GM19468 (cell line): ENCODE results near the gene HSF2BP.
"Not testable (repeated sequence)": the region's sequence is repeated elsewhere in the genome, so short reads cannot be mapped to it uniquely, and the experiment has no call there.

Experiments used
- ATAC-seq: cut with Tn5 transposase; IDR thresholded peaks from one replicate; pipeline ENCODE4 v1.9.1; 2021; ENCODE audit warnings: mild to moderate bottlenecking, moderate library complexity, moderate number of reproducible peaks; ENCODE audit not compliant: unreplicated experiment; ENCODE audit errors: extremely low read depth

HSF2BP gene

DNA sequence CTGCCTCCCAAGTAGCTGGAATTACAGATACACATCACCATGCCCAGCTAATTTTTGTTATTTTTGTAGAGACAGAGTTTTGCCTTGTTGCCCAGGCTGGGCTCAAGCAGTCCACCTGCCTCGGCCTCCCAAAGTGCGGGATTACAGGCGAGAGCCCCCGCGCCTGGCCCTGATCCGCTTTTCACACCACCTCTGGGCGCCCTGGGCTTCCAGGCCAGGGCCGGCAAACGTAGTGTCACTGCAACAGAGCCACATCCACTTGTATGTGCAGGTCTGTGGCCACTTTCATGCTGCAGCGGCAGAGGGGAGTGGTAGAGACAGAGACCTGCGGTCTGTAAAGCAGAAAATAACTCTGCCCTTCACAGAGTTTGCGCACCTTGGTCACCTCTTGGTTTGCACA is 29.6 kb upstream of the HSF2BP start:
- no peak for ATAC-seq

DNA sequence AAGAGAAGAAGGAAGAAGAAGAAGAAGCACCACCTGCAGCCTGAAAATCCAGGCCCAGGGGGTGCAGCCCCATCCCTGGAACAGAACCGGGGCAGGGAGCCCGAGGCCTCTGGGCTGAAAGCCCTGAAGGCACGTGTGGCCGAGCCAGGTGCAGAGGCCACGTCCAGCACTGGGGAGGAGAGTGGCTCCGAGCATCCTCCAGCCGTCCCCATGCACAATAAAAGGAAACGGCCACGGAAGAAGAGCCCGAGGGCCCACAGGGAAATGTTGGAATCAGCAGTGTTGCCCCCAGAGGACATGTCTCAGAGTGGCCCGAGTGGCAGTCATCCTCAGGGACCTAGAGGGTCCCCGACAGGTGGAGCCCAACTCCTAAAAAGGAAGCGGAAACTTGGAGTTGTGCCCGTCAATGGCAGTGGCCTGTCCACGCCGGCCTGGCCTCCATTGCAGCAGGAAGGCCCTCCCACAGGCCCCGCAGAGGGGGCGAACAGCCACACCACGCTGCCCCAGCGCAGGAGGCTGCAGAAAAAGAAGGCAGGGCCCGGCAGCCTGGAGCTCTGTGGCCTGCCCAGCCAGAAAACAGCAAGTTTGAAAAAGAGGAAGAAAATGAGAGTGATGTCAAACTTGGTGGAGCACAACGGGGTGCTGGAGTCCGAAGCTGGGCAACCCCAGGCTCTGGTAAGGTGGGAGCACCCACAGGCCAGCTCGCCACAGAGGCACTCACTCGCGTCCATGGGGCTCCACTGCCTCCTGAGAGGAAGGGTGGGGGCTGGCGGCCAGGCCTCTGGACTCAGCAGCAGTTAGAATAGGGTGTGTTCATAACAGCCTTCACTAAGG is 28.5 kb upstream of the HSF2BP start:
- no peak for ATAC-seq

DNA sequence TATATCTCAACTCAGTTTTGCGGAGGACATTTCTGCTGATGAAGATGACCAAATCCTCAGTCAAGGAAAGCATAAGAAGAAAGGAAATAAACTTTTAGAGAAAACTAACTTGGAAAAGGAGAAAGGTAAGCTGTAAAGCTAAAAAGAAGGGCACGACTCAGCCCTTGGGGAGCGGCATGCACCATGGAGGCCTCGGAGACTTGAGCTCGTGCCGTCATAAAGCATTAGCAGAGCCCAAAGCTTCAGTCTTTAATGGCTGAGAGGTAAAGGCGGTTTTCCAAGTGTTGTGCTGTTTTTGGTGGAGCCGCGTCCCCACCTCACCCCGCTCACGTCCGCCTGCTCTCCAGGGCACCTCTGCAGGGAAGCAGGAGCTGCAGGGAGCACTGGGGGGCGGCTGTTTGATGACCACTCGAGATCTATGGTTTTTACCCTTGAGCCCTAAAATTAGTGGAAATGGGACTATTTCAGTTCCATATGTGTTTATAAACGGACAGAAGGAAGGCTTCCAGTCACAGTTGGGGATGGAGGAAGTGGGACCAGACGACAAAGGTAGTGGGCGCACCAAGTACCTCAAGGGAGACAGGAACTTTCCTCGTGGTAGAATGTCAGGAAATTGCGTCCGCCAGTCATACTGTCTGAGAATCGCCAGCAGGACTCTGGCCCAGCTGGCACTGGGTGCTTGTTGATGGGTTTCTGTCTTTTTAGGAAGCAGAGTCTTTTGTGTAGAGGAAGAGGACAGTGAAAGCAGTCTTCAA is 27.7 kb upstream of the HSF2BP start:
- ATAC-seq, result no peak

DNA sequence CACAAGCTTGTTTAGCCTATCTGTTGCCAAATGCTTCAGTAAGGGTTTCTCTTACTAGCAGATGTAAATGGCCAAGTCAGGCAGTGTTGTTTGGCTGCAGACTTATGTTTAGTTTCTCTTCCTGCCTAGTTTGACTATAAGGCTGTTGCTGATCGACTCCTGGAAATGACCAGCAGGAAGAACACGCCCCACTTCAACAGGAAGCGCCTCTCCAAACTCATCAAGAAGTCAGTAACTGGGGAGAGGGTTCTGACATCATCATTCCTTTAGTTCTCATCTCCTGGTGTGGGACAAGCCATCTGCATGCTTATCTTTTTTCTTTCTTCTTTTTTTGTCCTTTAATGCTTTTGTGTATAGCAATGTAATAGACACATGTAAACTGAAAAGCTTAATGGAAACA is 25.1 kb upstream of the HSF2BP start:
- no peak for ATAC-seq

GRCh38 chr21:43681650-43682049 is 22.4 kb upstream of the HSF2BP start:
- no peak for ATAC-seq

DNA sequence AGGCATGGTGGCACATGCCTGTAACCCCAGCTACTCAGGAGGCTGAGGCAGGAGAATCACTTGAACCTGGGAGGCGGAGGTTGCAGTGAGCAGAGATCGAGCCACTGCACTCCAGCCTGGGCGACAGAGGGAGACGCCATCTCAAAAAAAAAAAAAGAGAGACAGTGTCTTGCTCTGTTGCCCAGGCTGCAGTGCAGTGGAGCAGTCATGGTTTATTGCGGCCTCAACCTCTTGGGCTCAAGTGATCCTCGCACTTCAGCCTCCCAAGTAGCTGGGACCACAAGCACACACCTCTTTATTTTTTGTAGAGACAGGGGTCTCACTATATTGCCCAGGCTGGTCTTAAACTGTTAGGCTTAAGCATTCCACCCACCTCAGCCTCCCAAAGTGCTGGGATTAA is 21.1 kb upstream of the HSF2BP start:
- ATAC-seq, result not testable (repeated sequence)

- ATAC-seq, result no peak
These were observed 20.7 kb upstream of the HSF2BP start for GRCh38 chr21:43679951-43680350.

DNA sequence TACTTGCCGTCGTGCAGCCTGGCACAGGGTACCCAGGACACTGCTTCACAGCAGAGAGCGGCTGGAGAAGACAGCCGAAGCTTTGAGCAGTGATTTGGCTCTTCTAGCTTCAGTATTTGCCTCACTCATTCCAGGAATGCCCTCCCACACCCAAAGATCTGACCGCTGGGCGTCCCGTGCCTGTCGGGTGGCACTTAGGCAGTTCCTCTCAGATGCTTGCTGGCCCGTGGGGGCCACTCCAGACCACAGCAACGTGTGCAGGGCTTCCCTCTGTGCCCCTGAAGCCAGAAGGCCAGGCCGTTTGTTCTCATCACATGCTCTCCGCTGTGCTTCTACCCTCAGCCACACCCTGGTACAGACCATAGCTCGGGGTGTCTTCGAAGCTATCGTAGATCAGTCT is 17.1 kb upstream of the HSF2BP start:
- ATAC-seq, result no peak

DNA sequence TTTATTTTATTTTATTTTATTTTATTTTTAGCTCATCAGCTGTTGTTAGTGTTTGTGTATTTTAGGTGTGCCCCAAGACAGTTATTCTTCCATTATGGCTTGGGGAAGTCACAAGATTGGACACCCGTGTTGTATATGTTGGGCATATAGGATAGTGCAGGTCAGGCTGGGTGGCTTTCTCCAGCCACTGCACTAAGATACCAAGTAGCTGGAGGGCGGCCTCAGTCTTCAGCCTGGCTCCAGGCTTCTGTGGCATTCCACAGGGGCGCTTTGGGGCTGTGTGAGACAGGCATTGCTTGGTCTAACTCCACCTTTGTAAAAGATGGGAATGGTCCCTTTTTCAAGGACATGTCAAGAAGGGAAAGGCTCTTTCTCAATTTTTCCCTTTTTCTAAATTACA is 16.6 kb upstream of the HSF2BP start:
- no peak for ATAC-seq

GRCh38 chr21:43669828-43670605 is 10.7 kb upstream of the HSF2BP start:
- ATAC-seq, result no peak

DNA sequence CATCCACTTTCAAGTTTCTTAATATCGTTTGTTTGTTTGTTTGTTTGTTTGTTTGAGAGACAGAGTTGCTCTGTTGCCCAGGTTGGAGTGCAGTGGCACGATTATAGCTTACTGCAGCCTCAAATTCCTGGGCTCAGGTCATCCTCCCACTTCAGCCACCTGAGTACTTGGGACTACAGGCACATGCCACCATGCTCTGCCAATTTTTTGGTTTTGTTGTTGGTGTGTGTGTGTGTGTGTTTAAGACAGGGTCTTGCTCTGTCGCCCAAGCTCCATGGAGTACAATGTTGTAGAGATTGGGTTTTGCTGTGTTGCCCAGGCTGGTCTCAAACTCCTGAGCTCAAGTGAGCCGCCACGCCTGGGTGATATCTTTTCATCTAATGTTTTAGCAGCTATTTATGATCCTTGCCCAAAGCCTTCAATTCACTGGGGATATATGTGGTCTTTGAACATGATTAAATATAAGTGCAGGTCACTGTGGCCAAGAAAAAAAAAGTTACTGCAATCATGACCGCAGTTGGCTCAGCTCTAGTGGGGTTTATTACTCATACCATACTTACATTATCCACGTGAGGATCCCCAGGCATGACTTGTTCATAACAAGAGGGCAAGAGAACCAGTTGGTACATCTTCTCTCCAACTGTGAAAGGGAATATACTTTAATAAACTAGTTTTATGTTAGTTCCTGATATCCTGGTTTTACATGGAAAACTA is 8.1 kb upstream of the HSF2BP start:
- no peak for ATAC-seq

- ATAC-seq, result no peak
These were observed 6.6 kb upstream of the HSF2BP start for GRCh38 chr21:43665879-43666278.

GRCh38 chr21:43664358-43664757 is 5.1 kb upstream of the HSF2BP start:
- ATAC-seq, result no peak

- ATAC-seq, result no peak
These were observed 3.7 kb upstream of the HSF2BP start for GRCh38 chr21:43663033-43663432.

DNA sequence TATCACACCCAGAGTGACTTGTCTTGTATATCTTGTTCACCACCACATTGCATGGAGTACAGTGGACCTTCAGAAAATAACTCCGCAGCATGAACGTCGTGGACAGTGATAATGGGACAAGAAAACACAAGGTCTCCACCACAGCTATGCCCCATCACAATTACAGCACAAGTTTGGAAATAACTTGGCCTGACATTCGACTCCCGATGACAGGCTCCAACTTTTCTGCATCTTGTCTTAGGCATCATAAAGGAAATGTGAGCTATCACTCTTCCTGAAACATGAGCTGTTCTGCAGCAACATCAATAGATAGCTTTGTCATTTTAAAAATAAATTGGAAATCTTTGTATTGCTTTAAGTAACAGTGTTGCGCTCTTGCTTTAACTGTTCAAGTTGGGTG is 3.0 kb upstream of the HSF2BP start:
- ATAC-seq, result no peak

GRCh38 chr21:43658769-43659135 is 536 bp downstream of the HSF2BP start:
- no peak for ATAC-seq

- ATAC-seq, result no peak
These were observed 1.1 kb downstream of the HSF2BP start for GRCh38 chr21:43658088-43658741.

GRCh38 chr21:43657355-43658087 is 1.8 kb downstream of the HSF2BP start:
- no peak for ATAC-seq

- no peak for ATAC-seq
These were observed 4.3 kb downstream of the HSF2BP start for GRCh38 chr21:43654806-43655489.
